Left colon (tissue), 2 donors: ENCODE data around the gene DCX. TPM values are rescaled to one million over a fixed set of nuclear protein-coding genes. Genes with fewer than 3 reads are reported as not detected.

Source experiments
- ATAC-seq: fragments of 200-7000 bp; cut with Tn5 transposase; one replicate; pipeline ENCODE4 v1.9.1; 2020; ENCODE audit warnings: mild to moderate bottlenecking, moderate library complexity
- DNase-seq, 2 donors: peaks; one replicate each; pipeline ENCODE4 v3.0.0-alpha.2; 2020
- intact Hi-C, 2 donors: fragments of 100-400 bp; cut with DNase I in 1 of 2; cut with micrococcal nuclease in 1 of 2; formaldehyde crosslinking; loops; one replicate each; pipeline versions ENCODE4 v1.11.2 to v1.14.0; 2022; cut with DNase I, micrococcal nuclease
- long read RNA-seq: library from polyadenylated mRNA; unstranded; transcript quantifications from one replicate; pipeline ENCODE4 v2.0.0, GENCODE V29; 2021
- total RNA-seq, 2 donors: library from RNA; stranded (reverse); fragmentation: NEBNext Ultra II Directional; extraction: Animal tissue kit (Norgen Biotek cat#: 25700); gene quantifications; one replicate each; pipeline ENCODE4 v1.2.1, GENCODE V29; 2021
- donor health status: DM: no; HTN: no; CAD: no.
- donor health status: DM: yes; HTN: yes; CAD: no.

The DCX gene
- under 1 TPM in 1 of 2 donors, not detected in 1; 0.14 TPM for total RNA-seq
- long read RNA-seq, result 0 reads

- no peak for ATAC-seq
- intact Hi-C loops, result no loop called here
- DNase-seq, result no peak
Measured at GRCh38 chrX:111411983-111412382, at the start of gene DCX. DCX (minus strand) TSS chrX:111412192; CDS start chrX:111410398, 1,794 bp downstream.

GRCh38 chrX:111460607-111461006 is 48.6 kb upstream of the DCX start:
- intact Hi-C loops, result no loop called here
- no peak for DNase-seq
- ATAC-seq, result no peak

GRCh38 chrX:111447298-111447697 is 35.3 kb upstream of the DCX start:
- DNase-seq (no peak), ATAC-seq (no peak)
- intact Hi-C loops, result no loop called here

- ATAC-seq, result no peak
- no peak for DNase-seq
- intact Hi-C loops, result no loop called here
Measured at GRCh38 chrX:111445485-111445884, 33.5 kb upstream of the DCX start.

GRCh38 chrX:111444881-111445280 is 32.9 kb upstream of the DCX start:
- DNase-seq (no peak), ATAC-seq (no peak)
- intact Hi-C loops, result no loop called here

- DNase-seq (no peak), ATAC-seq (no peak)
- intact Hi-C loops, result no loop called here
Measured at GRCh38 chrX:111443946-111444345, 32.0 kb upstream of the DCX start.

GRCh38 chrX:111442791-111443190 is 30.8 kb upstream of the DCX start:
- DNase-seq (no peak), ATAC-seq (no peak)
- intact Hi-C loops, result no loop called here

GRCh38 chrX:111435469-111435868 is 23.5 kb upstream of the DCX start:
- no peak for DNase-seq
- intact Hi-C loops, result no loop called here

GRCh38 chrX:111431001-111431400 is 19.0 kb upstream of the DCX start:
- no peak for DNase-seq
- ATAC-seq, result no peak
- intact Hi-C loops, result no loop called here

More at GRCh38 chrX:111435469-111435868, 23.5 kb upstream of the DCX start:
- ATAC-seq, result no peak

GRCh38 chrX:111411557-111411956 is 435 bp downstream of the DCX start:
- ATAC-seq (no peak), DNase-seq (no peak)
- intact Hi-C loops, result no loop called here

GRCh38 chrX:111410590-111411078 is 1.4 kb downstream of the DCX start:
- ATAC-seq, result no peak
- intact Hi-C loops, result no loop called here
- no peak for DNase-seq

GRCh38 chrX:111409326-111409725 is 2.7 kb downstream of the DCX start:
- no peak for DNase-seq
- ATAC-seq, result no peak
- intact Hi-C loops, result no loop called here

- DNase-seq (no peak), ATAC-seq (no peak)
- intact Hi-C loops, result no loop called here
Measured at GRCh38 chrX:111407948-111408347, 4.0 kb downstream of the DCX start.

GRCh38 chrX:111402344-111402743 is 9.6 kb downstream of the DCX start:
- ATAC-seq (no peak), DNase-seq (no peak)
- intact Hi-C loops, result no loop called here

- ATAC-seq, result no peak
- intact Hi-C loops, result no loop called here
- DNase-seq, result no peak
Measured at GRCh38 chrX:111395149-111395548, 16.8 kb downstream of the DCX start.

GRCh38 chrX:111394569-111394968 is 17.4 kb downstream of the DCX start:
- DNase-seq (no peak), ATAC-seq (no peak)
- intact Hi-C loops, result no loop called here

- no peak for ATAC-seq
- DNase-seq, result no peak
- intact Hi-C loops, result no loop called here
Measured at GRCh38 chrX:111387470-111388070, 24.4 kb downstream of the DCX start.

- DNase-seq, result no peak
- intact Hi-C loops, result no loop called here
- ATAC-seq, result no peak
Measured at GRCh38 chrX:111386615-111387233, 25.3 kb downstream of the DCX start.

GRCh38 chrX:111386077-111386476 is 25.9 kb downstream of the DCX start:
- intact Hi-C loops, result no loop called here
- ATAC-seq (no peak), DNase-seq (no peak)

- intact Hi-C loops, result no loop called here
- ATAC-seq (no peak), DNase-seq (no peak)
Measured at GRCh38 chrX:111382277-111382676, 29.7 kb downstream of the DCX start.
